Gastrocnemius medialis (tissue), 4 donors: ENCODE results near the gene AHRR.

Experiments
- CTCF ChIP-seq, 5 experiments: fragments of 450-650 bp in 3 of 5; fragments of 200-600 bp in 2 of 5; sonication (generic) in 2 of 5; IDR thresholded peaks in 4 of 5; conservative IDR thresholded peaks in 1 of 5; 1 replicate in 4 of 5; 2 replicates in 1 of 5; pipeline ENCODE4 v1.5.1; 2016 to 2019; ENCODE audit warnings: antibody characterized with exemption in 5 of 5, mild to moderate bottlenecking in 3 of 5, moderate library complexity in 3 of 5
- POLR2A ChIP-seq, 2 donors: fragments of 450-650 bp; IDR thresholded peaks; one replicate each; pipeline ENCODE4 v1.6.1; 2017; ENCODE audit warnings: antibody characterized with exemption in 2 of 2, mild to moderate bottlenecking in 2 of 2, moderate library complexity in 2 of 2

- no peak for TF ChIP-seq CTCF (IDR thresholded peaks at IDR 0.05 in 4 of 5, conservative IDR thresholded peaks at IDR 0.05 in 1 of 5)
- TF ChIP-seq POLR2A (IDR thresholded peaks at IDR 0.05): no peak
Measured at GRCh38 chr5:447501-447900, 126.0 kb downstream of the AHRR start.
